HepG2 (cell line): ENCODE measurements around the gene MTA2. TPM values are rescaled to one million over a fixed set of nuclear protein-coding genes. Genes with fewer than 3 reads are reported as not detected.

Source experiments
- BCL3 ChIP-seq: sonication (generic); formaldehyde crosslinking; IDR thresholded peaks from 2 replicates; pipeline ENCODE4 v1.5.1; 2020; ENCODE audit warnings: mild to moderate bottlenecking, missing genetic modification reagents, moderate library complexity
- DBP ChIP-seq: sonication (generic); formaldehyde crosslinking; IDR thresholded peaks from 2 replicates; pipeline ENCODE4 v1.4.0; 2020; ENCODE audit warnings: missing genetic modification reagents; ENCODE audit errors: not compliant biosample characterization
- ETV5 ChIP-seq: IDR thresholded peaks from 2 replicates; pipeline ENCODE4 v1.6.1; 2018; ENCODE audit warnings: missing biosample characterization, missing genetic modification reagents, inconsistent platforms, borderline replicate concordance
- FOSL1 ChIP-seq: sonication (generic); formaldehyde crosslinking; IDR thresholded peaks from 2 replicates; pipeline ENCODE4 v1.9.0; 2021; ENCODE audit warnings: missing genetic modification reagents, borderline replicate concordance
- MATR3 ChIP-seq: sonication (generic); formaldehyde crosslinking; IDR thresholded peaks from 2 replicates; pipeline ENCODE4 v1.4.0; 2020; ENCODE audit warnings: missing genetic modification reagents
- MXD3 ChIP-seq: IDR thresholded peaks from 2 replicates; pipeline ENCODE4 v1.6.1; 2016; ENCODE audit warnings: mild to moderate bottlenecking, missing biosample characterization, missing genetic modification reagents
- NFKB2 ChIP-seq: sonication (generic); formaldehyde crosslinking; IDR thresholded peaks from 2 replicates; pipeline ENCODE4 v1.4.0; 2020; ENCODE audit warnings: missing genetic modification reagents, borderline replicate concordance
- NR2F2 ChIP-seq: IDR thresholded peaks from 2 replicates; pipeline ENCODE4 v1.6.1; 2012; ENCODE audit warnings: low read depth, inconsistent platforms, borderline replicate concordance
- REL ChIP-seq: sonication (generic); formaldehyde crosslinking; conservative IDR thresholded peaks from 2 replicates; pipeline ENCODE4 v1.8.0; 2022; ENCODE audit warnings: mild to moderate bottlenecking, missing genetic modification reagents, moderate library complexity
- SNAPC4 ChIP-seq: sonication (generic); formaldehyde crosslinking; IDR thresholded peaks from 2 replicates; pipeline ENCODE4 v1.4.0; 2020; ENCODE audit warnings: mild to moderate bottlenecking, missing genetic modification reagents
- ZNF256 ChIP-seq: sonication (generic); formaldehyde crosslinking; conservative IDR thresholded peaks from 2 replicates; pipeline ENCODE4 v1.4.0; 2020; ENCODE audit warnings: missing genetic modification reagents
- ZNF354B ChIP-seq: sonication (generic); formaldehyde crosslinking; IDR thresholded peaks from 2 replicates; pipeline ENCODE4 v1.8.0; 2022; ENCODE audit warnings: mild to moderate bottlenecking, missing genetic modification reagents
- ZNF382 ChIP-seq: sonication (generic); formaldehyde crosslinking; IDR thresholded peaks from 2 replicates; pipeline ENCODE4 v1.5.0; 2020; ENCODE audit warnings: missing genetic modification reagents, mild to moderate bottlenecking, borderline replicate concordance
- ZNF414 ChIP-seq: sonication (generic); formaldehyde crosslinking; IDR thresholded peaks from 2 replicates; pipeline ENCODE4 v1.5.0; 2020; ENCODE audit warnings: missing genetic modification reagents
- ZNF709 ChIP-seq: sonication (generic); formaldehyde crosslinking; IDR thresholded peaks from 2 replicates; pipeline ENCODE4 v1.5.0; 2020; ENCODE audit warnings: mild to moderate bottlenecking, missing genetic modification reagents
- ZNF746 ChIP-seq: sonication (generic); formaldehyde crosslinking; IDR thresholded peaks from 2 replicates; pipeline ENCODE4 v1.8.0; 2022; ENCODE audit warnings: mild to moderate bottlenecking, missing genetic modification reagents
- ZSCAN20 ChIP-seq: sonication (generic); formaldehyde crosslinking; IDR thresholded peaks from 2 replicates; pipeline ENCODE4 v1.4.0; 2020; ENCODE audit warnings: missing genetic modification reagents, mild to moderate bottlenecking, borderline replicate concordance
- polyA plus RNA-seq, 8 experiments: library from polyadenylated mRNA; depleted of rRNA in 3 of 8; stranded (reverse) in 7 of 8; unstranded in 1 of 8; fragments of >200 nt; fragmentation: Illumina TruSeq in 4 of 8; extraction: Trizol in 4 of 8; gene quantifications; 2 replicates each; pipeline versions ENCODE4 v1.2.1 to v1.2.3, GENCODE V29; 2011 to 2016; ENCODE audit warnings: low read depth in 4 of 8, missing spikeins in 1 of 8, mixed read lengths in 1 of 8; ENCODE audit not compliant: insufficient read depth in 1 of 8
- total RNA-seq, 5 experiments: library from RNA; depleted of rRNA; stranded (reverse); fragments of >200 nt; fragmentation: Illumina TruSeq; extraction: Trizol; gene quantifications; 2 replicates each; pipeline ENCODE4 v1.2.3, GENCODE V29; 2016; ENCODE audit warnings: low read depth in 1 of 5
- TF ChIP-seq, protein P1 (sequence below): sonication (generic); formaldehyde crosslinking; IDR thresholded peaks from 2 replicates; pipeline ENCODE4 v1.4.0; 2020; ENCODE audit warnings: missing genetic modification reagents

Gene MTA2
- total and polyA plus RNA-seq, 2 of the 13 experiments (the other 11 are each of a cell fraction or from before 2014, with no cell fraction given), result 14.0 to 70.0 TPM

GRCh38 chr11:62560566-62561103 lies 41.0 kb downstream of the MTA2 start (continued):
- TF ChIP-seq, protein P1, sequence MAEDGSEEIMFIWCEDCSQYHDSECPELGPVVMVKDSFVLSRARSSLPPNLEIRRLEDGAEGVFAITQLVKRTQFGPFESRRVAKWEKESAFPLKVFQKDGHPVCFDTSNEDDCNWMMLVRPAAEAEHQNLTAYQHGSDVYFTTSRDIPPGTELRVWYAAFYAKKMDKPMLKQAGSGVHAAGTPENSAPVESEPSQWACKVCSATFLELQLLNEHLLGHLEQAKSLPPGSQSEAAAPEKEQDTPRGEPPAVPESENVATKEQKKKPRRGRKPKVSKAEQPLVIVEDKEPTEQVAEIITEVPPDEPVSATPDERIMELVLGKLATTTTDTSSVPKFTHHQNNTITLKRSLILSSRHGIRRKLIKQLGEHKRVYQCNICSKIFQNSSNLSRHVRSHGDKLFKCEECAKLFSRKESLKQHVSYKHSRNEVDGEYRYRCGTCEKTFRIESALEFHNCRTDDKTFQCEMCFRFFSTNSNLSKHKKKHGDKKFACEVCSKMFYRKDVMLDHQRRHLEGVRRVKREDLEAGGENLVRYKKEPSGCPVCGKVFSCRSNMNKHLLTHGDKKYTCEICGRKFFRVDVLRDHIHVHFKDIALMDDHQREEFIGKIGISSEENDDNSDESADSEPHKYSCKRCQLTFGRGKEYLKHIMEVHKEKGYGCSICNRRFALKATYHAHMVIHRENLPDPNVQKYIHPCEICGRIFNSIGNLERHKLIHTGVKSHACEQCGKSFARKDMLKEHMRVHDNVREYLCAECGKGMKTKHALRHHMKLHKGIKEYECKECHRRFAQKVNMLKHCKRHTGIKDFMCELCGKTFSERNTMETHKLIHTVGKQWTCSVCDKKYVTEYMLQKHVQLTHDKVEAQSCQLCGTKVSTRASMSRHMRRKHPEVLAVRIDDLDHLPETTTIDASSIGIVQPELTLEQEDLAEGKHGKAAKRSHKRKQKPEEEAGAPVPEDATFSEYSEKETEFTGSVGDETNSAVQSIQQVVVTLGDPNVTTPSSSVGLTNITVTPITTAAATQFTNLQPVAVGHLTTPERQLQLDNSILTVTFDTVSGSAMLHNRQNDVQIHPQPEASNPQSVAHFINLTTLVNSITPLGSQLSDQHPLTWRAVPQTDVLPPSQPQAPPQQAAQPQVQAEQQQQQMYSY (CRISPR knock-in tag), result no peak
- TF ChIP-seq ZNF746 (CRISPR knock-in tag), result no peak
- no peak for TF ChIP-seq MXD3 (CRISPR knock-in tag)
- no peak for TF ChIP-seq SNAPC4 (CRISPR knock-in tag)
- TF ChIP-seq ZNF709 (CRISPR knock-in tag), result no peak
- TF ChIP-seq ZNF256 (CRISPR knock-in tag), result no peak
- TF ChIP-seq ZNF354B (CRISPR knock-in tag), result no peak
- TF ChIP-seq ZNF414, result no peak
- TF ChIP-seq ETV5 (CRISPR knock-in tag), result no peak; the same call in 1 of the 2 replicates
- no peak for TF ChIP-seq NR2F2
- TF ChIP-seq DBP (CRISPR knock-in tag), result no peak
- no peak for TF ChIP-seq NFKB2 (CRISPR knock-in tag)
- TF ChIP-seq BCL3 (CRISPR knock-in tag), result no peak
- TF ChIP-seq ZNF382 (CRISPR knock-in tag), result no peak
- TF ChIP-seq ZSCAN20 (CRISPR knock-in tag), result no peak
- no peak for TF ChIP-seq FOSL1
- no peak for TF ChIP-seq REL (CRISPR knock-in tag)
- no peak for TF ChIP-seq MATR3 (CRISPR knock-in tag)
